Uterus (tissue), 4 donors: ENCODE measurements around the gene FH. TPM values are rescaled to one million over a fixed set of nuclear protein-coding genes. Genes with fewer than 3 reads are reported as not detected.

Experiments
- DNase-seq, 2 donors: peaks; one replicate each; pipeline ENCODE4 v3.0.0-alpha.2; 2019 to 2020
- H3K27ac ChIP-seq, 2 donors: fragments of 200-600 bp; sonication (generic); 1 replicate in 1 of 2; 2 replicates in 1 of 2; pipeline ENCODE4 v1.5.1; 2016 to 2018
- H3K27me3 ChIP-seq, 2 donors: fragments of 200-600 bp; sonication (generic); one replicate each; pipeline ENCODE4 v1.5.1; 2018 to 2019; ENCODE audit warnings: control low read depth in 1 of 2
- H3K36me3 ChIP-seq, 2 donors: fragments of 200-600 bp; sonication (generic); one replicate each; pipeline ENCODE4 v1.5.1; 2019; ENCODE audit warnings: control low read depth in 1 of 2
- H3K4me1 ChIP-seq, 2 donors: fragments of 200-600 bp; sonication (generic); one replicate each; pipeline ENCODE4 v1.5.1; 2018 to 2019; ENCODE audit warnings: control low read depth in 1 of 2
- H3K4me3 ChIP-seq, 2 donors: fragments of 200-600 bp; sonication (generic); 1 replicate in 1 of 2; 2 replicates in 1 of 2; pipeline ENCODE4 v1.5.1; 2018 to 2019; ENCODE audit warnings: mild to moderate bottlenecking in 1 of 2
- H3K9me3 ChIP-seq, 2 donors: fragments of 200-600 bp; sonication (generic); one replicate each; pipeline ENCODE4 v1.5.1; 2019; ENCODE audit warnings: control low read depth in 1 of 2
- CTCF ChIP-seq, 4 experiments: fragments of 200-600 bp in 2 of 4; fragments of 450-650 bp in 2 of 4; sonication (generic) in 2 of 4; IDR thresholded peaks; one replicate each; pipeline ENCODE4 v1.5.1; 2016 to 2019; ENCODE audit warnings: antibody characterized with exemption in 4 of 4, mild to moderate bottlenecking in 2 of 4, moderate library complexity in 1 of 4
- POLR2A ChIP-seq, 2 donors: fragments of 450-650 bp; IDR thresholded peaks; one replicate each; pipeline ENCODE4 v1.6.1; 2016; ENCODE audit warnings: antibody characterized with exemption in 2 of 2, mild to moderate bottlenecking in 1 of 2, moderate library complexity in 1 of 2
- intact Hi-C: fragments of 100-400 bp; cut with DNase I; formaldehyde crosslinking; loops from one replicate; pipeline ENCODE4 v1.15.1; 2023; ENCODE audit warnings: low total_unique reads
- total RNA-seq, 4 donors: library from RNA; depleted of rRNA in 3 of 4; stranded (reverse); fragments of >200 nt in 3 of 4; gene quantifications; one replicate each; pipeline versions ENCODE4 v1.1.0 to v1.2.4, GENCODE V29; 2014 to 2023
- donor health status: DM: yes; HTN: yes; CAD: no.

The FH gene
- 10 to 100 TPM; 11.8 to 48.5 (median 43.5) TPM for total RNA-seq

GRCh38 chr1:241519308-241520079, at the start of gene FH:
TSS of gene FH (minus strand) at chr1:241519755. CDS start at chr1:241519722, 33 bp downstream.
- no peaks in the 10 kb centered on the region for H3K4me1 ChIP-seq
- intact Hi-C loops, result no loop called here
- TF ChIP-seq CTCF (IDR thresholded peaks at IDR 0.05) (peak in 1 of 4 experiments; percentile 14), POLR2A (IDR thresholded peaks at IDR 0.05) (peak; percentile 89 to 95)

GRCh38 chr1:241560849-241561187, 41.3 kb upstream of the FH start:
- Histone ChIP-seq H3K9me3 (no peaks in the 10 kb centered on the region), H3K4me3 (no peak overlapping the region), H3K27ac (no peak overlapping the region), H3K27me3 (no peaks in the 10 kb centered on the region), H3K36me3 (no peaks in the 10 kb centered on the region), H3K4me1 (no peaks in the 10 kb centered on the region)
- no peak for TF ChIP-seq CTCF (IDR thresholded peaks at IDR 0.05)
- TF ChIP-seq POLR2A (IDR thresholded peaks at IDR 0.05), result no peak
- intact Hi-C loops, result no loop called here
- no peak for DNase-seq

More at GRCh38 chr1:241519308-241520079, at the start of gene FH:
- no peaks in the 10 kb centered on the region for H3K36me3 ChIP-seq
- no peaks in the 10 kb centered on the region for H3K9me3 ChIP-seq
- DNase-seq, result peak; percentile 96
- peak within 1 kb of the TSS; percentile 79 to 94 for H3K27ac ChIP-seq
- H3K4me3 ChIP-seq, result peak within 1 kb of the TSS; percentile 57 to 93
- H3K27me3 ChIP-seq, result no peaks in the 10 kb centered on the region

GRCh38 chr1:241560146-241560848, 40.7 kb upstream of the FH start:
- Histone ChIP-seq H3K27ac (no peak overlapping the region), H3K36me3 (no peaks in the 10 kb centered on the region), H3K4me1 (no peaks in the 10 kb centered on the region), H3K4me3 (no peak overlapping the region), H3K9me3 (no peaks in the 10 kb centered on the region), H3K27me3 (no peaks in the 10 kb centered on the region)
- TF ChIP-seq CTCF (IDR thresholded peaks at IDR 0.05) (no peak), POLR2A (IDR thresholded peaks at IDR 0.05) (no peak)
- DNase-seq, result no peak
- intact Hi-C loops, result no loop called here

GRCh38 chr1:241557551-241558193, 38.1 kb upstream of the FH start:
- TF ChIP-seq CTCF (IDR thresholded peaks at IDR 0.05) (no peak), POLR2A (IDR thresholded peaks at IDR 0.05) (no peak)
- intact Hi-C loops, result no loop called here
- no peaks in the 10 kb centered on the region for H3K27me3 ChIP-seq
- no peaks in the 10 kb centered on the region for H3K9me3 ChIP-seq
- H3K4me3 ChIP-seq, result no peak overlapping the region
- no peak for DNase-seq
- no peaks in the 10 kb centered on the region for H3K4me1 ChIP-seq
- no peaks in the 10 kb centered on the region for H3K36me3 ChIP-seq
- H3K27ac ChIP-seq, result no peak overlapping the region

GRCh38 chr1:241557031-241557430, 37.5 kb upstream of the FH start:
- DNase-seq, result no peak
- H3K9me3 ChIP-seq, result no peaks in the 10 kb centered on the region
- no peaks in the 10 kb centered on the region for H3K27me3 ChIP-seq
- no peak overlapping the region for H3K27ac ChIP-seq
- TF ChIP-seq CTCF (IDR thresholded peaks at IDR 0.05) (no peak), POLR2A (IDR thresholded peaks at IDR 0.05) (no peak)
- no peaks in the 10 kb centered on the region for H3K4me1 ChIP-seq
- intact Hi-C loops, result no loop called here
- H3K36me3 ChIP-seq, result no peaks in the 10 kb centered on the region
- H3K4me3 ChIP-seq, result no peak overlapping the region
